ENCODE measurements around the gene GLIS1. TPM values are rescaled to one million over a fixed set of nuclear protein-coding genes. Genes with fewer than 3 reads are reported as not detected.

The GLIS1 gene
- polyA plus RNA-seq, 1 donor from 2014 or later: not detected

- no peak overlapping the region for H3K4me2 ChIP-seq (ENCODE audit: low read length)
- no peaks in the 10 kb centered on the region for H3K9me3 ChIP-seq (ENCODE audit: low read length)
- H3K79me2 ChIP-seq (replicated peaks; ENCODE audit: insufficient read depth, low read length): no peaks in the 10 kb centered on the region
- H3F3A ChIP-seq (ENCODE audit: insufficient read depth, low read length, poor library complexity, severe bottlenecking): no peaks in the 10 kb centered on the region
- H3K27me3 ChIP-seq (ENCODE audit: insufficient read depth, low read depth, low read length): no peaks in the 10 kb centered on the region
- no peak overlapping the region for H2AFZ ChIP-seq (ENCODE audit: low read depth, low read length)
- TF ChIP-seq TAF1 (IDR thresholded peaks at IDR 0.05; ENCODE audit: low read depth) (no peak), MXI1 (conservative IDR thresholded peaks at IDR 0.05; ENCODE audit: poor library complexity, severe bottlenecking) (no peak), POLR2AphosphoS5 (IDR thresholded peaks at IDR 0.05) (no peak), EP300 (conservative IDR thresholded peaks at IDR 0.05; ENCODE audit: poor library complexity, severe bottlenecking) (no peak), EZH2 (IDR thresholded peaks at IDR 0.05; ENCODE audit: borderline replicate concordance, insufficient read depth, low read length, poor library complexity, severe bottlenecking) (no peak), RAD21 (conservative IDR thresholded peaks at IDR 0.05) (no peak), CTCF (IDR thresholded peaks at IDR 0.05; ENCODE audit: poor library complexity, severe bottlenecking) (no peak), SMC3 (conservative IDR thresholded peaks at IDR 0.05; ENCODE audit: poor library complexity) (no peak)
- TF ChIP-seq, protein P1, sequence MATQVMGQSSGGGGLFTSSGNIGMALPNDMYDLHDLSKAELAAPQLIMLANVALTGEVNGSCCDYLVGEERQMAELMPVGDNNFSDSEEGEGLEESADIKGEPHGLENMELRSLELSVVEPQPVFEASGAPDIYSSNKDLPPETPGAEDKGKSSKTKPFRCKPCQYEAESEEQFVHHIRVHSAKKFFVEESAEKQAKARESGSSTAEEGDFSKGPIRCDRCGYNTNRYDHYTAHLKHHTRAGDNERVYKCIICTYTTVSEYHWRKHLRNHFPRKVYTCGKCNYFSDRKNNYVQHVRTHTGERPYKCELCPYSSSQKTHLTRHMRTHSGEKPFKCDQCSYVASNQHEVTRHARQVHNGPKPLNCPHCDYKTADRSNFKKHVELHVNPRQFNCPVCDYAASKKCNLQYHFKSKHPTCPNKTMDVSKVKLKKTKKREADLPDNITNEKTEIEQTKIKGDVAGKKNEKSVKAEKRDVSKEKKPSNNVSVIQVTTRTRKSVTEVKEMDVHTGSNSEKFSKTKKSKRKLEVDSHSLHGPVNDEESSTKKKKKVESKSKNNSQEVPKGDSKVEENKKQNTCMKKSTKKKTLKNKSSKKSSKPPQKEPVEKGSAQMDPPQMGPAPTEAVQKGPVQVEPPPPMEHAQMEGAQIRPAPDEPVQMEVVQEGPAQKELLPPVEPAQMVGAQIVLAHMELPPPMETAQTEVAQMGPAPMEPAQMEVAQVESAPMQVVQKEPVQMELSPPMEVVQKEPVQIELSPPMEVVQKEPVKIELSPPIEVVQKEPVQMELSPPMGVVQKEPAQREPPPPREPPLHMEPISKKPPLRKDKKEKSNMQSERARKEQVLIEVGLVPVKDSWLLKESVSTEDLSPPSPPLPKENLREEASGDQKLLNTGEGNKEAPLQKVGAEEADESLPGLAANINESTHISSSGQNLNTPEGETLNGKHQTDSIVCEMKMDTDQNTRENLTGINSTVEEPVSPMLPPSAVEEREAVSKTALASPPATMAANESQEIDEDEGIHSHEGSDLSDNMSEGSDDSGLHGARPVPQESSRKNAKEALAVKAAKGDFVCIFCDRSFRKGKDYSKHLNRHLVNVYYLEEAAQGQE (IDR thresholded peaks at IDR 0.05; ENCODE audit: borderline replicate concordance): no peak
- H3K9ac ChIP-seq (ENCODE audit: low read length): no peak overlapping the region
- no peaks in the 10 kb centered on the region for H3K36me3 ChIP-seq (ENCODE audit: insufficient read depth, low read length)
- H4K20me1 ChIP-seq (ENCODE audit: insufficient read depth): no peaks in the 10 kb centered on the region
- no peak overlapping the region for H3K4me3 ChIP-seq (ENCODE audit: low read length)
- no peak overlapping the region for H3K27ac ChIP-seq (ENCODE audit: low read length)
- no peaks in the 10 kb centered on the region for H3K9me2 ChIP-seq (ENCODE audit: insufficient read depth, low read length)
Observed at GRCh38 chr1:53562291-53562980, 176.5 kb downstream of the GLIS1 start.

GRCh38 chr1:53561503-53562105 is 177.4 kb downstream of the GLIS1 start:
- Histone ChIP-seq H3K4me3 (ENCODE audit: low read length) (no peak overlapping the region), H3K79me2 (replicated peaks; ENCODE audit: insufficient read depth, low read length) (no peaks in the 10 kb centered on the region), H3K9me2 (ENCODE audit: insufficient read depth, low read length) (no peaks in the 10 kb centered on the region), H3K9ac (ENCODE audit: low read length) (no peak overlapping the region), H3K4me2 (ENCODE audit: low read length) (no peak overlapping the region), H3K36me3 (ENCODE audit: insufficient read depth, low read length) (no peaks in the 10 kb centered on the region), H3K9me3 (ENCODE audit: low read length) (no peaks in the 10 kb centered on the region), H2AFZ (ENCODE audit: low read depth, low read length) (no peak overlapping the region), H3K27ac (ENCODE audit: low read length) (no peak overlapping the region), H3F3A (ENCODE audit: insufficient read depth, low read length, poor library complexity, severe bottlenecking) (no peaks in the 10 kb centered on the region), H3K27me3 (ENCODE audit: insufficient read depth, low read depth, low read length) (no peaks in the 10 kb centered on the region), H4K20me1 (ENCODE audit: insufficient read depth) (no peaks in the 10 kb centered on the region)
- TF ChIP-seq, protein P1 (IDR thresholded peaks at IDR 0.05; ENCODE audit: borderline replicate concordance): no peak
- no peak for TF ChIP-seq RAD21 (conservative IDR thresholded peaks at IDR 0.05)
- TF ChIP-seq EP300 (conservative IDR thresholded peaks at IDR 0.05; ENCODE audit: poor library complexity, severe bottlenecking): no peak
- no peak for TF ChIP-seq POLR2AphosphoS5 (IDR thresholded peaks at IDR 0.05)
- no peak for TF ChIP-seq TAF1 (IDR thresholded peaks at IDR 0.05; ENCODE audit: low read depth)

Measured in neural cell (in vitro differentiated cells).